GM18517 (cell line): ENCODE data around the gene NPPC.

Experiments used
- ATAC-seq: cut with Tn5 transposase; IDR thresholded peaks from one replicate; pipeline ENCODE4 v1.9.1; 2021; ENCODE audit warnings: mild to moderate bottlenecking, moderate library complexity; ENCODE audit not compliant: unreplicated experiment

Gene NPPC

DNA sequence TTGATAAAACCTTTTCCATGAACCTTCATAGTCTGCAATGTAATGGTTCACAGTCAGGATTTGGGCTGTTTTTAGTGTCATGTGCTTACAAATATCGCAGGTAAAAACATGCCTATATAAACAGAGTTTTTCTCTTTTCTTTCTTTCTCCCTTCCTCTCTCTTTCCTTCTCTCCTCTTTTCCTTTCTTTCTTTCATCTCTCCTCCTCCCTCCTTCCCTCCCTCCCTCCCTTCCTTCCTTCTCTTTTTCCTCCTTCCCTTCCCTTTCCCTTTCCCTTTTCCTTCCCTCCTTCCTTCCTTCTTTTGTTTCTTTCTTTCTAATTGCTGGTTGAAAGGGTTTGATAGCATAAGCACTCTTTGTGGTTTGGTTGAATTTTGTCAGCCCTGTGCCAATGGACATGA is 9.6 kb upstream of the NPPC start:
- no peak for ATAC-seq

DNA sequence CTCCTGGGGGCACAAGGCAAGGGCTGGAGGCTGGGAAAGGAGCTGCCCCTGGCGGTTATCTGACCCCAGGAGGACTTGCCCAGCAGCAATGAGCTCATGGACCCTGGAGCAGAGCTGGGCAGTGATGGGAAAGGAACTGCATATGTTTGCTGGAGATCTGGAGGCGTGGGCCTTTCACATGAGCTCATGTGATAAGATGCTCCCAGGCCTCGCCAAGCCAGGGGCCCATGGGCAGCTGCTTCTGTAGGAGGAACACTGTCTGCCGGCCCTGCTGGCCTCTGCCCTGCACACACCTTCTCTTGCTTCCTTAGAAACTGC is 9.0 kb upstream of the NPPC start:
- no peak for ATAC-seq

- no peak for ATAC-seq
These were observed 8.4 kb upstream of the NPPC start for GRCh38 chr2:231934441-231935206.

GRCh38 chr2:231933916-231934401 is 7.8 kb upstream of the NPPC start:
- ATAC-seq: no peak

DNA sequence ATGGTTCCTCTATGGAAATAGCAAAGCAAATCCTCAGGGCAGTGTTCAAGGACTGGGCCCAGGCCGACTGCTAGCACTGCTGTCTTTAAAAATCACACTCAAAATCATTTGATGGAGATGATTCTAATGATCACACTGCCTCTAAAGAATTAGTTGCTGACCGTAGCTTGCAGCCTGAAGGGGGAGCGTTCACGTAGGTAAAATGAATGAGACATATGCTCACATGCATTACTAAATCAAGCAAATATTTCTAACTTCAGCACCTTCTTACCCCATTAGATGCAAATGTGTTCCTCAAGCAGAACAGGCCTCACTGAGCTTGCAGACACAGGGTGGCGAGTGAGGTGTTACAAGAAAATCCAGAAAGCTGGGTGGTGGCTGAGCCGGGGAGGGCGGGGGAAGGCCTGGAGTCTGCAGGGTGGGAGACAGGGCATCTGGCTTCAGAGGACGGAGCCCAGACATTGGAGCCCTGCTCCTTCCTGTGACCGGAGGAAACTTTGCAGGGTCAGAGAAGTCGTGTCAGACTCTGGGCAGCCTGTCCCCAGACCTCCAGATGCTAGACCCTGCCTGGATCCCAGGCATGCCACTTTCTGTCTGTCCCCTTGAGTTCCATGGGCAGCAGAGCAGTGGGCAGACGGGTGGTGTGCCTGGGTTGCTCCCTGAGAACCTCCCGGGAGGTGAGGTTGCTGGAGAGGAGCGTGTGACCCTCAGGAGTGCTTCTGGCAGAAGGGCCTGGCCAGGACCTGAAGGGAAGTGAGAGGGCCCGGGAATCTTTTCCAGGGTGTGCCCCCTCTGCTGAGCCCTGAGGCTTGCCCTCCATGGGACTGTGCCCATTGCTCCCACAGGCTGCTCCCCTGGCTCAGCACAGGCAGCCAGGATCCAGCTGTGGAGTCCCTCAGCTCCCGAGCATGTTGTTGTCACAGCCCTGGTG is 7.1 kb upstream of the NPPC start:
- no peak for ATAC-seq

- ATAC-seq: no peak
These were observed 6.4 kb upstream of the NPPC start for GRCh38 chr2:231932711-231932970.

DNA sequence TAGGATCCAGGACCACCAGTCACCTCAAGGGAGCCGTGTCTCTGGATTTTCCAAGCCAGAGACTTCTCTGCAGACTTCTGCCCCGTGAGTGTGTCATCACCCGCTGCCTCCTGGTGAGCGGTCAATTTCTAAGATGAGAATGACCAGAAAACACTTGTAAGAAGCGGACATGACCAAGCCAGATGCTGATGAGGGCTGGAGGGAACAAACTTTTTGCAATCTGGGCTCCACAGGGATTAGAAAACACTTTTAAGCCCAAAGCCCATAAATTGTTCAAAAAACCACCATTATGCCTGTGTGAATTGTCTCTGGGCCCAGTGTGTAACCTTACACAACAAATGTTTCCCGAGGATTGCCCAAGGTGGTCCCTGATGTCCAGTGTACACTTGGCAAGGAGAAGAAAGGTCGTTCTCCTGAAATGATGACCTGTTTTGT is 5.3 kb upstream of the NPPC start:
- no peak for ATAC-seq

GRCh38 chr2:231930593-231931281 is 4.5 kb upstream of the NPPC start:
- no peak for ATAC-seq

DNA sequence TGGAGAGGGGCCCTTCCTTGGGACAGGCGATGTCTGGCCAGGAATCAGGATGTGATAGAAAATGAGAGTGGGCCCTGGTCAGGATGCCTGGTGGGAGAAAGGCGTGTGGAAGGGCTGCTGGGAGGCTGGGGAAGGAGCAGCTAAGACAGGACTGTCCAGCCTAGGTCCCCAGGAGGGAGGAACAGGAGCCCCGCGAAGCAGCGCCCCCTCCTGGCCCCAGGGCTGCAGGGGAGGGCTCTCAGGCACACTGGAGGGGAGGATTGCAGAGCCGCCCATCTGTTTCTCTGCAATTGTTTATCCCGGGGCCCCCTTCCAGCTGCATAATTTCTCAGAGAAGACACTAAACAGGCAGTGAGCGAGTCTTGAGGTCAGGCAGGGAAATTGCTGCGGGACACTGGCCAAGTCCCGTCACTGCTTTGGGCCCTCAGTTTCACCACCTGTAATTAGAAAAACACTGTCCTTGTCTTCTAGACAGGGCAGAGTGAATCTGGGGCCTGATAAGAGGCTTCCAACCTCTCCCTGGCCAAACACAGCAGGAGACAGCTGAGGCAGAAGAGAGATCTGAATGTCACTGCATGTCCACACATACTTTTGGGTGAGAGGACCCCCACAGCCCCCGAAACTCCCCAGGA is 3.9 kb upstream of the NPPC start:
- ATAC-seq: no peak

- no peak for ATAC-seq
These were observed 2.9 kb upstream of the NPPC start for GRCh38 chr2:231928901-231929725.

DNA sequence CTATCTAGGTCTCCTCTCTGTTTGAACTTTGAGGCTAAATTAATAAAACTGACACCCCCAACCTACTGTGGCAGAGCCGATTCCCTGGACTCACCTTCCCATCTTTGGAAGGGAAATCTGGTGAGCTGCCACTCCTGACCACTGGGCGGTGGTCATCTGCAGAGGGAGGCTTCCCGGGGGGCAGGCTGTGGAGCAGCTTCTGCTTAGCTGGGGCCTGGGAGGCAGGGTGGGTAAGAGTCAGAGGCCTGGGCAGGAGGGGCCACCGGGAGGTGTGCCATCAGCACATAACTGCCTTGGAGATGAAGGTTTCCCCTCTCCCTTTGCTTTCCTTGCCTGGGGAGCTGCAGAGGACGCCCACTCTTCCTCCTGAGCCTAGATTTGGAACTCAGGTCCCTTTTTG is 2.3 kb upstream of the NPPC start:
- no peak for ATAC-seq

DNA sequence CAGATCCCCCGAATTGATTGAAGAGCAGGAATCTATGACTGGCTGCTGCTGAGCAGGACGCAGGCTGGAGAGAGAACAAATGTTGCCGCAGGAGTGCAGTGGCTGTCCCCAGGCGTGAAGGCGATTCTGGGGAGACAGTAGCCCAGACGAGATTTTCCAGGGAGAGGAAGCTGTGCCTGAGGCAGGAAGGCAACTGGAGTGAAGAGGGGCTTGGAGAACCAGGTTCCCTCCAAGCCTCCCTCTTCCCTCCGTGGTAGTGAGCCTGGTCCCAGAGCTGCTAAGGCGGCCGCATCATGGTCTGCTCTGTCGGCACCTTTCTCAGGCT is 1.3 kb upstream of the NPPC start:
- no peak for ATAC-seq

- no peak for ATAC-seq
These were observed 767 bp upstream of the NPPC start for GRCh38 chr2:231926761-231927565.

- ATAC-seq: no peak
These were observed 655 bp downstream of the NPPC start for GRCh38 chr2:231925303-231926179.

- no peak for ATAC-seq
These were observed 1.3 kb downstream of the NPPC start for GRCh38 chr2:231924889-231925275.

DNA sequence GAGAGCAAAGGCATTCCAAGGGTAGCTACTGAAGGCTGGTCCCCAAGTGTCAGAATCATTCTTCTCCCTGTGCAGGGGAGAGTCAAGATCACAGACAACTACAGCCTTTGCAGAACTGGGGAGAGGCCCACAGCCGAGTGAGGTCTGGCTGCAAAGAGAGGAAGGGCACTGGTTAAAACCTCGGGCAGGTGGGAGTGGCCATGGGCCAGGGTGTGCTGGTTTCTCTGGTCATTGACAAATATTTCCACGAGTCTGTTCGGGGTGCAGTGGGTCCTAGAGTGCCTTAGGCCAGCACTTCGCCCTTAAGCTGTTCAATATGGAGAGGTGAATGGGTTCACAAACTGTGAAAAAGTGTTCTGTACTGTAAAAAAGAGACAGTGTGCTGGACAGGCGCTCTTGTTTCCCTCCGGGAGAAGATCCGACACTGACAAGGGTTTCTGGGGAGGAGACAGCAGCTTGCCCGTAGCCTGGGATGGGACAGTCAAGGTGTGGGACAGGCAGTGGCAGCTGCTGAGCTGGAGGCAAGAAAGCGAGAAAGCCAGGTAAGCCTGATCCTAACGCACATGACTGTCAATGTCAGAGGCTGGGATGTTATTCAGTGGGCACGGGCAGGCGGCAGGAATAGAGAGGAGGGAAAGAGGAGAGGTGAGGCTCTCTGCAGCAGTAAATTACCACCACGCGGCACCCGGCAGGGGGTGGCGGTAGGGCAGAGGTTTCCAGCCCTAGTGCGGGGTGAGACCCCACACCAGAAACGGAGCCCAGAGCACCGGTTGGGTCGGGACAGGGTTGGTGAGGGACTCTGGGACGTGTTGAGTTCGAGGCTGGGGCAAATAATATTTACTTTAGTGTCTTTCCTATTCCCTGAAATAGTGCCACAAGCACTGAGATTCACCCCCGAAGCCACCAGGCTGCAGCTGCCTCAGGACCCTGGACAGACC is 2.0 kb downstream of the NPPC start:
- ATAC-seq: no peak

DNA sequence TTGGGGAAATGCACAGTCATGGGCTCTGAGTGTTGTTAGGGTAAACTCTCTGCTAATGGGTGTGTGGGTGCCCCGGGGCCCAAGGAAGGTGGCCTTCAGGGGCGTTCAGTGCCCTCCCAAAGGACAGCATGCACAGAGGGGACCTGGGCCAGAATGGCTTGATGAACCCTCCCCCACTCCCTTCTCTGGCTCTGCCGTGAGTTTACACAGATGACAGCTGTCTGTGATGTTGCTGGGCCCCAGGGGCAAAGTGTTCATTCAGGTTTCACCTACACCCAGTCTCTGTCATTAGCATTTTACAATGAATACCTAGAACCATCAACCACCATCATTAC is 3.2 kb downstream of the NPPC start:
- ATAC-seq: no peak
